HepG2 (cell line): ENCODE results near the gene KIAA1217. TPM values are rescaled to one million over a fixed set of nuclear protein-coding genes. Genes with fewer than 3 reads are reported as not detected.

ENCODE experiments used
- ATAC-seq: fragments of 200-7000 bp; cut with Tn5 transposase; 3 replicates; pipeline ENCODE4 v1.9.1; 2020; ENCODE audit warnings: mild to moderate bottlenecking, moderate library complexity
- BruUV-seq: library from RNA; stranded (reverse); fragments of 400-500 nt; replicated peaks from 2 replicates; lab custom pipeline; 2021; lab: Mats Ljungman, UMichigan
- CTCF ChIA-PET: fragments of 300-600 bp; formaldehyde crosslinking; extraction: SDS; loops from one replicate; lab custom pipeline; 2021; ENCODE audit warnings: low total read pairs, inconsistent platforms, low intra/inter-chr PET ratio; lab: Yijun Ruan, JAX
- POLR2A ChIA-PET: fragments of 350-600 bp; sonication (Branson Sonifier 250); formaldehyde crosslinking; loops from one replicate; lab custom pipeline; 2020; ENCODE audit warnings: antibody characterized with exemption, inconsistent platforms; lab: Yijun Ruan, JAX
- DNase-seq: peaks from one replicate; pipeline ENCODE4 v3.0.0-alpha.2; 2015; ENCODE audit warnings: low spot score
- FAIRE-seq: peaks from 3 replicates; lab custom pipeline; 2011; peaks lifted over from hg19 to GRCh38; lab: Jason Lieb, UNC
- H2AFZ ChIP-seq: one replicate; pipeline ENCODE4 v1.6.1; 2011; ENCODE audit warnings: low read length, inconsistent platforms
- H3K27ac ChIP-seq: fragments of 300-600 bp; 3 replicates; pipeline ENCODE4 v1.8.0; 2011; ENCODE audit warnings: mixed run types, mild to moderate bottlenecking, mixed read lengths, low read length, inconsistent platforms; ENCODE audit not compliant: insufficient read depth; ENCODE audit errors: extremely low read length
- H3K27me3 ChIP-seq, 2 experiments: fragments of 200-600 bp in 1 of 2; 2 replicates in 1 of 2; 3 replicates in 1 of 2; pipeline versions ENCODE4 v1.6.0 to v1.8.0; 2011; ENCODE audit warnings: low read length in 2 of 2, mild to moderate bottlenecking in 2 of 2, moderate library complexity in 2 of 2, inconsistent platforms in 1 of 2; ENCODE audit not compliant: insufficient read depth in 2 of 2, control insufficient read depth in 1 of 2
- H3K36me3 ChIP-seq, 2 experiments: fragments of 200-600 bp in 1 of 2; replicated peaks in 1 of 2; 2 replicates in 1 of 2; 3 replicates in 1 of 2; pipeline versions ENCODE4 v1.5.1 to v1.8.0; 2011; ENCODE audit warnings: low read length in 2 of 2, inconsistent platforms in 1 of 2; ENCODE audit not compliant: insufficient read depth in 2 of 2, control insufficient read depth in 1 of 2
- H3K4me1 ChIP-seq: 2 replicates; pipeline ENCODE4 v1.5.1; 2012; ENCODE audit warnings: low read length, inconsistent platforms; ENCODE audit not compliant: insufficient read depth
- H3K4me2 ChIP-seq: 2 replicates; pipeline ENCODE4 v1.6.0; 2011; ENCODE audit warnings: low read depth, low read length, inconsistent platforms
- H3K4me3 ChIP-seq, 3 experiments: fragments of 200-600 bp in 1 of 3; sonication (generic), shearing (Covaris generic) in 1 of 3; replicated peaks in 1 of 3; 2 replicates each; pipeline ENCODE4 v1.5.1; 2011 to 2016; ENCODE audit warnings: low read length in 3 of 3, inconsistent platforms in 2 of 3, low read depth in 2 of 3, mild to moderate bottlenecking in 2 of 3, control low read depth in 1 of 3, mixed read lengths in 1 of 3; ENCODE audit not compliant: insufficient read depth in 1 of 3
- H3K79me2 ChIP-seq: one replicate; pipeline ENCODE4 v1.6.1; 2011; ENCODE audit warnings: low read length, inconsistent platforms; ENCODE audit not compliant: insufficient read depth
- H3K9ac ChIP-seq: 2 replicates; pipeline ENCODE4 v1.6.0; 2011; ENCODE audit warnings: mild to moderate bottlenecking, low read depth, low read length, inconsistent platforms; ENCODE audit not compliant: insufficient read depth
- H3K9me3 ChIP-seq: 2 replicates; pipeline ENCODE4 v1.5.1; 2012; ENCODE audit warnings: mild to moderate bottlenecking, low read length
- H4K20me1 ChIP-seq: 2 replicates; pipeline ENCODE4 v1.6.0; 2011; ENCODE audit warnings: inconsistent platforms, mild to moderate bottlenecking, low read length, moderate library complexity; ENCODE audit not compliant: insufficient read depth
- HNF4G ChIP-seq, 2 experiments: sonication (generic) in 1 of 2; formaldehyde crosslinking in 1 of 2; IDR thresholded peaks; 2 replicates each; pipeline versions ENCODE4 v1.4.0 to v1.6.1; 2011 to 2020; ENCODE audit warnings: borderline replicate concordance in 2 of 2, low read depth in 2 of 2, mild to moderate bottlenecking in 2 of 2, low read length in 1 of 2, missing genetic modification reagents in 1 of 2, moderate library complexity in 1 of 2
- NR2F2 ChIP-seq: IDR thresholded peaks from 2 replicates; pipeline ENCODE4 v1.6.1; 2012; ENCODE audit warnings: low read depth, inconsistent platforms, borderline replicate concordance
- SRSF4 ChIP-seq: fragments of 200-400 bp; formaldehyde crosslinking; IDR thresholded peaks from one replicate; pipeline ENCODE4 v1.6.1; 2018; ENCODE audit warnings: mild to moderate bottlenecking, low read depth, low read length, moderate library complexity; ENCODE audit not compliant: poor library complexity, severe bottlenecking
- TBX3 ChIP-seq: fragments of 450-650 bp; IDR thresholded peaks from 2 replicates; pipeline ENCODE4 v1.6.1; 2017; ENCODE audit warnings: antibody characterized with exemption, mild to moderate bottlenecking, inconsistent platforms, borderline replicate concordance
- ZNF20 ChIP-seq: sonication (generic); formaldehyde crosslinking; IDR thresholded peaks from 2 replicates; pipeline ENCODE4 v1.4.0; 2020; ENCODE audit warnings: mild to moderate bottlenecking, moderate library complexity, missing genetic modification reagents
- ZNF230 ChIP-seq: sonication (generic); formaldehyde crosslinking; IDR thresholded peaks from 2 replicates; pipeline ENCODE4 v1.4.0; 2020; ENCODE audit warnings: mild to moderate bottlenecking, missing genetic modification reagents
- ZNF263 ChIP-seq: sonication (generic); formaldehyde crosslinking; IDR thresholded peaks from 2 replicates; pipeline ENCODE4 v1.4.0; 2020; ENCODE audit warnings: missing genetic modification reagents
- ZNF354B ChIP-seq: sonication (generic); formaldehyde crosslinking; IDR thresholded peaks from 2 replicates; pipeline ENCODE4 v1.8.0; 2022; ENCODE audit warnings: mild to moderate bottlenecking, missing genetic modification reagents
- ZNF644 ChIP-seq: IDR thresholded peaks from 2 replicates; pipeline ENCODE4 v1.6.1; 2016; ENCODE audit warnings: low read depth
- ZNF781 ChIP-seq: sonication (generic); formaldehyde crosslinking; IDR thresholded peaks from 2 replicates; pipeline ENCODE4 v1.5.1; 2020; ENCODE audit warnings: borderline replicate concordance, mild to moderate bottlenecking, missing genetic modification reagents; ENCODE audit errors: not compliant biosample characterization
- ZNF878 ChIP-seq: sonication (generic); formaldehyde crosslinking; IDR thresholded peaks from 2 replicates; pipeline ENCODE4 v1.8.1; 2023; ENCODE audit warnings: mild to moderate bottlenecking, missing genetic modification reagents, moderate library complexity
- WGBS: methylation state at CpG from one replicate; pipeline ENCODE4 v1.1.6; 2017; ENCODE audit warnings: low lambda C conversion rate; 5-methylcytosine and 5-hydroxymethylcytosine counted together
- in situ Hi-C: cut with HindIII; loops from 2 replicates; pipeline ENCODE4 v1.10.0; 2017; ENCODE audit warnings: low pct_unique_long_range_greater_than_20kb; ENCODE audit not compliant: extremely low pct_ligation_motif_present
- intact Hi-C: fragments of 100-400 bp; cut with micrococcal nuclease; formaldehyde crosslinking; loops from one replicate; pipeline ENCODE4 v1.10.0; 2022; ENCODE audit not compliant: unreplicated experiment
- polyA plus RNA-seq, 8 experiments: library from polyadenylated mRNA; depleted of rRNA in 3 of 8; stranded (reverse) in 7 of 8; unstranded in 1 of 8; fragments of >200 nt; fragmentation: Illumina TruSeq in 4 of 8; extraction: Trizol in 4 of 8; gene quantifications; 2 replicates each; pipeline versions ENCODE4 v1.2.1 to v1.2.3, GENCODE V29; 2011 to 2016; ENCODE audit warnings: low read depth in 4 of 8, missing spikeins in 1 of 8, mixed read lengths in 1 of 8; ENCODE audit not compliant: insufficient read depth in 1 of 8
- total RNA-seq, 5 experiments: library from RNA; depleted of rRNA; stranded (reverse); fragments of >200 nt; fragmentation: Illumina TruSeq; extraction: Trizol; gene quantifications; 2 replicates each; pipeline ENCODE4 v1.2.3, GENCODE V29; 2016; ENCODE audit warnings: low read depth in 1 of 5
- TF ChIP-seq, protein P1 (sequence below): conservative IDR thresholded peaks from 2 replicates; pipeline ENCODE4 v1.6.1; 2018; ENCODE audit warnings: missing genetic modification reagents

KIAA1217 gene
- total and polyA plus RNA-seq, 2 of the 13 experiments (the other 11 are each of a cell fraction or from before 2014, with no cell fraction given) = 4.6 to 10.9 TPM

DNA sequence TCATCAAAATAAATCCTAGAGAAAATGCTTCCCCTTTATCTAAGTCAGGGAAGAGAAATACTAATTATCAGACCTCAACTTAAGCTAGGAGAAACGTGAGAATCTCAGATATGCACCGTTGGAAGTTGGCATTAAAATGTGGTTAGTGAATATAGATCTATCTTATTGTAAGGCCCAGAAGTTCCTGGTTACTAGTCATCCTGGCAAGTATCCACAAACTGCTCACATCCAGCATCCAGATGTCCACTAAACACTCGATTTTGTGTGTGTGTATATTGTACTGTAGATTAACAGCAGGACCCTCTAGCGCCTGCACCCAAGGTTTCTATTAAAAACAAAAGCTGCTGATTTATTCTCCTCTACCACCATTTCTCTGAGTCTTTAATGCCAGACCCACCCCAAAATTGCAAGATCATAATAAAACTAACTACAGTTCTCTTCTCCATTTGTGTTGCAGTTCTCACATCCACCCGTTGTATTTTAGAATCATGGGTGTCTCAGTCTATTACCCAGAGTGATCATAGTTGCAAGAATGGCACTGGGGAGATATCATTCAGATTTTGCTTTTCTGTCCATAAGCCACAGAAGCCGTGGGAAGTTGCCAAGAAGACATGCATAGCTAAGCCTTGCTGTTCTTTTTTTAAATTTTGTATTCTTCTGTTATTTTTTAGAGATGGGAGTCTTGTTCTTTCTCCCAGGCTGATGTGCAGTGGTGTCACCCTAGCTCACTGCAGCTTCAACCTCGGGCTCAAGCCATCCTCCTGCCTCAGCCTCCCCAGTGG lies 165.4 kb downstream of the KIAA1217 start:
- WGBS = 90% methylated on average over 7 of the region's 7 CpGs
- FAIRE-seq (no peak), ATAC-seq (no peak), DNase-seq (no peak)
- BruUV-seq = no TSS peak
- Histone ChIP-seq H3K9me3 (no peaks in the 10 kb centered on the region), H3K4me3 (no peak overlapping the region), H3K27ac (no peak overlapping the region), H4K20me1 (no peaks in the 10 kb centered on the region), H3K4me1 (peaks cover 9% of the 10 kb centered on the region; the same call in 1 of the 2 replicates), H3K27me3 (no peaks in the 10 kb centered on the region), H3K36me3 (no peaks in the 10 kb centered on the region; a peak in 2 of 5 replicates), H2AFZ (no peak overlapping the region), H3K9ac (no peak overlapping the region), H3K79me2 (no peaks in the 10 kb centered on the region), H3K4me2 (no peak overlapping the region)
- in situ Hi-C loops = no loop called here
- ChIA-PET CTCF (no interaction called here), POLR2A (no interaction called here)
- TF ChIP-seq SRSF4 = no peak
- no peak for TF ChIP-seq HNF4G (IDR thresholded peaks at IDR 0.05; ENCODE audit: borderline replicate concordance, low read depth, low read length)
- TF ChIP-seq HNF4G (CRISPR knock-in tag; IDR thresholded peaks at IDR 0.05; ENCODE audit: borderline replicate concordance, low read depth) = no peak
- TF ChIP-seq ZNF878 (CRISPR knock-in tag) = no peak
- TF ChIP-seq ZNF20 (CRISPR knock-in tag) = no peak
- no peak for TF ChIP-seq NR2F2
- no peak for TF ChIP-seq ZNF263
- TF ChIP-seq ZNF781 = no peak
- TF ChIP-seq, protein P1, sequence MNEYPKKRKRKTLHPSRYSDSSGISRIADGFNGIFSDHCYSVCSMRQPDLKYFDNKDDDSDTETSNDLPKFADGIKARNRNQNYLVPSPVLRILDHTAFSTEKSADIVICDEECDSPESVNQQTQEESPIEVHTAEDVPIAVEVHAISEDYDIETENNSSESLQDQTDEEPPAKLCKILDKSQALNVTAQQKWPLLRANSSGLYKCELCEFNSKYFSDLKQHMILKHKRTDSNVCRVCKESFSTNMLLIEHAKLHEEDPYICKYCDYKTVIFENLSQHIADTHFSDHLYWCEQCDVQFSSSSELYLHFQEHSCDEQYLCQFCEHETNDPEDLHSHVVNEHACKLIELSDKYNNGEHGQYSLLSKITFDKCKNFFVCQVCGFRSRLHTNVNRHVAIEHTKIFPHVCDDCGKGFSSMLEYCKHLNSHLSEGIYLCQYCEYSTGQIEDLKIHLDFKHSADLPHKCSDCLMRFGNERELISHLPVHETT (CRISPR knock-in tag) = no peak
- TF ChIP-seq ZNF644 (CRISPR knock-in tag) = no peak
- no peak for TF ChIP-seq ZNF230
- no peak for TF ChIP-seq TBX3
- TF ChIP-seq ZNF354B (CRISPR knock-in tag) = no peak
- intact Hi-C loops = no loop called here
